GM23338 (cell line): ENCODE data around the gene CBFA2T3. TPM values are rescaled to one million over a fixed set of nuclear protein-coding genes. Genes with fewer than 3 reads are reported as not detected.

Experiments
- ATAC-seq: fragments of 200-7000 bp; cut with Tn5 transposase; 3 replicates; pipeline ENCODE4 v1.9.1; 2020
- DNase-seq: peaks from one replicate; pipeline ENCODE4 v3.0.0-alpha.2; 2015; ENCODE audit warnings: low spot score
- H2AFZ ChIP-seq: fragments of 200-600 bp; sonication (generic); 2 replicates; pipeline ENCODE4 v1.8.0; 2016; ENCODE audit warnings: antibody characterized with exemption, mild to moderate bottlenecking, moderate library complexity
- H3F3A ChIP-seq: fragments of 200-600 bp; sonication (generic); replicated peaks from 2 replicates; pipeline ENCODE4 v1.8.0; 2017; ENCODE audit warnings: antibody characterized with exemption, mixed run types, low read depth
- H3K27ac ChIP-seq: fragments of 200-600 bp; sonication (generic); 2 replicates; pipeline ENCODE4 v1.6.1; 2016; ENCODE audit warnings: low read depth
- H3K27me3 ChIP-seq: fragments of 200-600 bp; sonication (generic); 2 replicates; pipeline ENCODE4 v1.8.0; 2016; ENCODE audit warnings: mild to moderate bottlenecking, mixed run types, moderate library complexity; ENCODE audit not compliant: insufficient read depth
- H3K36me3 ChIP-seq: fragments of 200-600 bp; sonication (generic); 2 replicates; pipeline ENCODE4 v1.8.0; 2016; ENCODE audit warnings: mild to moderate bottlenecking; ENCODE audit not compliant: insufficient read depth
- H3K4me1 ChIP-seq: fragments of 200-600 bp; sonication (generic); 2 replicates; pipeline ENCODE4 v1.8.0; 2016; ENCODE audit warnings: mild to moderate bottlenecking, moderate library complexity; ENCODE audit not compliant: insufficient read depth
- H3K4me2 ChIP-seq: fragments of 200-600 bp; sonication (generic); 2 replicates; pipeline ENCODE4 v1.7.1; 2017; ENCODE audit warnings: mixed run types
- H3K4me3 ChIP-seq: fragments of 200-600 bp; sonication (generic); 2 replicates; pipeline ENCODE4 v1.6.1; 2016; ENCODE audit warnings: mixed run types
- H3K79me2 ChIP-seq: fragments of 200-600 bp; sonication (generic); replicated peaks from 2 replicates; pipeline ENCODE4 v1.8.0; 2017; ENCODE audit warnings: mild to moderate bottlenecking; ENCODE audit not compliant: insufficient read depth
- H3K9me2 ChIP-seq: fragments of 200-600 bp; sonication (generic); 2 replicates; pipeline ENCODE4 v1.8.0; 2017; ENCODE audit not compliant: insufficient read depth
- H4K20me1 ChIP-seq: fragments of 200-600 bp; sonication (generic); replicated peaks from 2 replicates; pipeline ENCODE4 v1.8.0; 2017; ENCODE audit warnings: mild to moderate bottlenecking; ENCODE audit not compliant: insufficient read depth
- H3K27ac Mint-ChIP-seq: 2 replicates; pipeline ENCODE4 v1.8.0; 2020; ENCODE audit warnings: inconsistent platforms, mild to moderate bottlenecking, moderate library complexity, mixed read lengths
- H3K27me3 Mint-ChIP-seq: 3 replicates; pipeline ENCODE4 v1.8.0; 2022; ENCODE audit warnings: low read depth, mild to moderate bottlenecking, moderate library complexity, mixed read lengths, inconsistent platforms; ENCODE audit not compliant: insufficient read depth, poor library complexity
- H3K36me3 Mint-ChIP-seq: 3 replicates; pipeline ENCODE4 v1.8.0; 2021; ENCODE audit warnings: low read depth, mild to moderate bottlenecking, inconsistent platforms, moderate library complexity, mixed read lengths
- H3K4me1 Mint-ChIP-seq: 3 replicates; pipeline ENCODE4 v1.8.0; 2020; ENCODE audit warnings: mild to moderate bottlenecking, inconsistent platforms, mixed read lengths
- H3K4me3 Mint-ChIP-seq: 3 replicates; pipeline ENCODE4 v1.8.0; 2021; ENCODE audit warnings: moderate library complexity, mild to moderate bottlenecking, inconsistent platforms, mixed read lengths
- H3K9me3 Mint-ChIP-seq: 3 replicates; pipeline ENCODE4 v1.8.0; 2020; ENCODE audit warnings: moderate library complexity, mild to moderate bottlenecking, inconsistent platforms, mixed read lengths
- CREB1 ChIP-seq: fragments of 250-450 bp; sonication (Bioruptor Pico); IDR thresholded peaks from 2 replicates; pipeline ENCODE4 v1.5.0; 2020; ENCODE audit warnings: low read depth, mild to moderate bottlenecking, moderate library complexity
- EZH2 ChIP-seq: fragments of 200-600 bp; sonication (generic); IDR thresholded peaks from one replicate; pipeline ENCODE4 v1.8.0; 2017; ENCODE audit warnings: antibody characterized with exemption, mild to moderate bottlenecking, low read depth; ENCODE audit not compliant: unreplicated experiment
- JUNB ChIP-seq: IDR thresholded peaks from one replicate; pipeline ENCODE4 v1.6.1; 2016; ENCODE audit warnings: antibody characterized with exemption; ENCODE audit not compliant: unreplicated experiment
- POLR2AphosphoS5 ChIP-seq: IDR thresholded peaks from 2 replicates; pipeline ENCODE4 v1.6.1; 2016; ENCODE audit warnings: antibody characterized with exemption, low read depth
- STAT1 ChIP-seq: IDR thresholded peaks from one replicate; pipeline ENCODE4 v1.6.1; 2016; ENCODE audit warnings: antibody characterized with exemption; ENCODE audit not compliant: unreplicated experiment
- ZNF331 ChIP-seq: fragments of 250-450 bp; sonication (Bioruptor Pico); IDR thresholded peaks from 2 replicates; pipeline ENCODE4 v1.5.0; 2020; ENCODE audit warnings: low read depth, mild to moderate bottlenecking, moderate library complexity
- polyA plus RNA-seq: library from polyadenylated mRNA; unstranded; fragments of >200 nt; fragmentation: Nextera tagmentation; extraction: Ambion mirVana; gene quantifications from 2 replicates; pipeline ENCODE4 v1.2.1, GENCODE V29; 2016
- total RNA-seq: library from RNA; depleted of rRNA; stranded (reverse); fragments of >200 nt; shearing (Covaris generic); gene quantifications from 2 replicates; pipeline ENCODE4 v1.2.3, GENCODE V29; 2014
- TF ChIP-seq, protein P1 (sequence below): IDR thresholded peaks from one replicate; pipeline ENCODE4 v1.6.1; 2018; ENCODE audit warnings: antibody characterized with exemption; ENCODE audit not compliant: unreplicated experiment
- TF ChIP-seq, protein P2 (sequence below): IDR thresholded peaks from 2 replicates; pipeline ENCODE4 v1.6.1; 2016; ENCODE audit warnings: antibody characterized with exemption

Gene CBFA2T3
- total and polyA plus RNA-seq, 2 experiments from 2014 or later = 0.87 to 1.5 TPM

DNA sequence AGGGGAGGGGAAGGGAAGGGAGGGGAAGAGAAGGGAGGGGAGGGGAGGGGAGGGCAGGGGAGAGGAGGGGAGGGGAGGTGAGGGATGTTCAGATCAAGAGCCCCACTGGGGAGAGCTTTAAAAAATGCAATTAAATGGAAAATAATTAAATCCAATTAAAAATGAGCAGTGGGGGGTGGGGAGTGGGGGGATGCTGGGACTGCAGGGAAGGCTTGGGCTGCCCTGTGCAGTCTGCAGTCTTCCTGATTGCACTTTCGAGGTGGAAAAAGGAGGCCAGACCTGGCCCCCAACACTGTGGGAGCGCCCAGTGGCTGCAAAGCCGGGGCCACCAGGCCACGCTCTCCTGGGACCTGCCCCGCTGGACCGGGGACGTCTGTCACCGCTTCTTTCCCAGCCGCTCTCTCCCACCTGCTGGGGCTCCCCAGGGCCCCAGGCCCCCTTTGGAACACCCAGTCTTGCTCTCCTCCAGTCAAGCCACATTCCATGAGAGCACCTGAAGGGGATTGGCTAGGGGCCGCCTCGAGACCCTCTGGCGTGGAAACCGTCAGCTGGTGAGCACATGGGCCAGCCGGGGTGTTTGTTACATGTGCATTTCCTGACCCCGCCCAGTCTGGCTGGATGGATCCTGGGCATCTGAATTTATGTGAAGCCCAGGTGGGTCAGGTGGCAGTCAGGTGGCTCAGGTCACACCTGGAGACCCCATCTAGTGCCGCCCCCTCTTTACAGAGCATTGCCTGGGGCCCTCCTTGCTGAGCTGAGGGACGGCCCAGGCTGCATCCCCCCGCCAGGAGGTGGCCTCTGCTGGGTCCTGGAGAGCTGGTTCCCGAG, 37.6 kb upstream of the CBFA2T3 start (continued):
- TF ChIP-seq, protein P1, sequence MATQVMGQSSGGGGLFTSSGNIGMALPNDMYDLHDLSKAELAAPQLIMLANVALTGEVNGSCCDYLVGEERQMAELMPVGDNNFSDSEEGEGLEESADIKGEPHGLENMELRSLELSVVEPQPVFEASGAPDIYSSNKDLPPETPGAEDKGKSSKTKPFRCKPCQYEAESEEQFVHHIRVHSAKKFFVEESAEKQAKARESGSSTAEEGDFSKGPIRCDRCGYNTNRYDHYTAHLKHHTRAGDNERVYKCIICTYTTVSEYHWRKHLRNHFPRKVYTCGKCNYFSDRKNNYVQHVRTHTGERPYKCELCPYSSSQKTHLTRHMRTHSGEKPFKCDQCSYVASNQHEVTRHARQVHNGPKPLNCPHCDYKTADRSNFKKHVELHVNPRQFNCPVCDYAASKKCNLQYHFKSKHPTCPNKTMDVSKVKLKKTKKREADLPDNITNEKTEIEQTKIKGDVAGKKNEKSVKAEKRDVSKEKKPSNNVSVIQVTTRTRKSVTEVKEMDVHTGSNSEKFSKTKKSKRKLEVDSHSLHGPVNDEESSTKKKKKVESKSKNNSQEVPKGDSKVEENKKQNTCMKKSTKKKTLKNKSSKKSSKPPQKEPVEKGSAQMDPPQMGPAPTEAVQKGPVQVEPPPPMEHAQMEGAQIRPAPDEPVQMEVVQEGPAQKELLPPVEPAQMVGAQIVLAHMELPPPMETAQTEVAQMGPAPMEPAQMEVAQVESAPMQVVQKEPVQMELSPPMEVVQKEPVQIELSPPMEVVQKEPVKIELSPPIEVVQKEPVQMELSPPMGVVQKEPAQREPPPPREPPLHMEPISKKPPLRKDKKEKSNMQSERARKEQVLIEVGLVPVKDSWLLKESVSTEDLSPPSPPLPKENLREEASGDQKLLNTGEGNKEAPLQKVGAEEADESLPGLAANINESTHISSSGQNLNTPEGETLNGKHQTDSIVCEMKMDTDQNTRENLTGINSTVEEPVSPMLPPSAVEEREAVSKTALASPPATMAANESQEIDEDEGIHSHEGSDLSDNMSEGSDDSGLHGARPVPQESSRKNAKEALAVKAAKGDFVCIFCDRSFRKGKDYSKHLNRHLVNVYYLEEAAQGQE = no peak
- TF ChIP-seq POLR2AphosphoS5 = no peak
- no peak for TF ChIP-seq JUNB
- no peak for TF ChIP-seq STAT1
- TF ChIP-seq ZNF331 = no peak
- TF ChIP-seq, protein P2, sequence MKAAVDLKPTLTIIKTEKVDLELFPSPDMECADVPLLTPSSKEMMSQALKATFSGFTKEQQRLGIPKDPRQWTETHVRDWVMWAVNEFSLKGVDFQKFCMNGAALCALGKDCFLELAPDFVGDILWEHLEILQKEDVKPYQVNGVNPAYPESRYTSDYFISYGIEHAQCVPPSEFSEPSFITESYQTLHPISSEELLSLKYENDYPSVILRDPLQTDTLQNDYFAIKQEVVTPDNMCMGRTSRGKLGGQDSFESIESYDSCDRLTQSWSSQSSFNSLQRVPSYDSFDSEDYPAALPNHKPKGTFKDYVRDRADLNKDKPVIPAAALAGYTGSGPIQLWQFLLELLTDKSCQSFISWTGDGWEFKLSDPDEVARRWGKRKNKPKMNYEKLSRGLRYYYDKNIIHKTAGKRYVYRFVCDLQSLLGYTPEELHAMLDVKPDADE = no peak
- no peak for TF ChIP-seq EZH2
- TF ChIP-seq CREB1 (CRISPR knock-in tag) = no peak

DNA sequence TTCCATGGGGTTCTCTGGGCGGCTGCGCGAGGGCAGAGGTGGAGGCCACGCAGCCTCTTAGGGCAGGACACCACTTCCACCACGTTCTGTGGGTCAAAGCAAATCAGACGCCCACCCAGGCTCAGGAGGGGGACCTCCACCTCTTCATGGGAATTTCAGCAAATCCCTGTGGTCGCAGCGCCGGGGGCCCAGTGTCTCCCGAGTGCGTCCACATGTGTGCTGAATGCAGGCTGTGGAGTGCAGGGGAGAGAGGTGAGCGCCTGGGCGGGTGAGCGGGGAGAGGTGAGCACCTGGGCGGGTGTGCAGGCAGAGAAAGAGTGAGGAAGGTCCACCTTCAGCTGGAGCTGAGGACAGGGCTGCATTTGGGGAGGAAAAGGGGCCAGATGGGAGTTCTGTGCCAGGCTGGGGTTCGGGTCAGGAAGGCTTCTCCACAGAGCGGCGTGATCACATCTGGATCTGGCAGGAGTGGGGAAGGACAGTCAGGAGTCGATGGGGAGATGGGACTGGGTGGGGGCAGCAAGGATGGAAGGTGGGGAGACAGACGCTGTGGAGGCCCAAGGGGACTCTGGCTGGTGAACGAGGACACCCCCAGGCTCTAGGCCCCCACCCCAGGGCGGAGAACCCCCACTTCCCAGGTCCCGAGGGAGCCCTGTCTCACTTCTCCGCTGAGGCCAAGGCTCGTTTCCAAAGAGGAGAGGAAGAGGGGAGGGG, 36.8 kb upstream of the CBFA2T3 start:
- Mint-ChIP-seq H3K27me3 (peaks cover 17% of the 10 kb centered on the region), H3K4me3 (no peak overlapping the region), H3K27ac (no peak overlapping the region), H3K9me3 (peaks cover 14% of the 10 kb centered on the region), H3K4me1 (peaks cover 8% of the 10 kb centered on the region), H3K36me3 (no peaks in the 10 kb centered on the region; the same call in 2 of the 3 replicates)
- Histone ChIP-seq H3K9me2 (no peaks in the 10 kb centered on the region), H2AFZ (no peak overlapping the region), H3K4me2 (no peak overlapping the region), H3K4me3 (no peak overlapping the region), H3K27ac (no peak overlapping the region), H3F3A (no peaks in the 10 kb centered on the region), H4K20me1 (no peaks in the 10 kb centered on the region), H3K27me3 (no peaks in the 10 kb centered on the region), H3K4me1 (no peaks in the 10 kb centered on the region), H3K79me2 (no peaks in the 10 kb centered on the region), H3K36me3 (no peaks in the 10 kb centered on the region)
- no peak for ATAC-seq
- TF ChIP-seq, protein P2 = no peak
- DNase-seq = no peak
